ACHN (cell line): Measurements from ENCODE around the gene COX17.

Experiments used
- DNase-seq: peaks from one replicate; pipeline ENCODE4 v3.0.0-alpha.2; 2015
- in situ Hi-C: cut with HindIII; loops from 2 replicates; pipeline ENCODE4 v1.10.0; 2017; ENCODE audit warnings: low sequenced_read_pairs, low pct_ligation_motif_present, low pct_unique_long_range_greater_than_20kb

Gene COX17

DNA sequence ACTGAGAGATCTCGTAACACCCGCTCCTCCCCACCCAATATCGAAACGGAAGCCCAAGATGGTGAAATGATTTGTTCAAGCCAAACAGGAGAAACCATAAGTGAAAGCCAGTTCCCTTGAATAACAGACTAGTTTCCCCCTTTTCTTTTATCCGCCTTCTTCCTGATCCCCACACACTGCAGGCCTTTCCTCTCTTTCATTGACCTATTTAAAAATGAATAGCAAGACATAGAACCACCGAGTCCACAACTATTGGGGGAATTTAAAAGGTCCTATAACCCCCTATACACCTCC lies 382 bp upstream of the COX17 start:
- in situ Hi-C loops = no loop called here
- no peak for DNase-seq

DNA sequence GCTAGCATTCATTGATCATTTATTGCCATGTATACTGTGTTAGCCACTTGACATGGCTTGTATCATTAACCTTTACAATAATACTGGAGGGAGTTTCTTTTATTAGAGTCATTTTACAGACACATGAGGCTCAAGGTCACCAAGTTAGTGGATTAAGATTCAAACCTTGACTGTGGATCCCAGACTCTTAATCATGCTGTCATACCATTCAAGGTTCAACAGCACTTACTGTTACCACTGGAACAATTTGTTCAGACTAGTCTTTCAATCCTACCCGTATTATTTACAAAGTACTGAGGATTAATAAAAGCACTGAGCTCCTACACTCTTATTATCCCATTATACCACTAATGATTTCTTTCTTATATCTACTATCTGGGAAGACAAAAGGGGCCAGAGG lies 1.2 kb downstream of the COX17 start:
- in situ Hi-C loops = no loop called here
- DNase-seq = no peak

DNA sequence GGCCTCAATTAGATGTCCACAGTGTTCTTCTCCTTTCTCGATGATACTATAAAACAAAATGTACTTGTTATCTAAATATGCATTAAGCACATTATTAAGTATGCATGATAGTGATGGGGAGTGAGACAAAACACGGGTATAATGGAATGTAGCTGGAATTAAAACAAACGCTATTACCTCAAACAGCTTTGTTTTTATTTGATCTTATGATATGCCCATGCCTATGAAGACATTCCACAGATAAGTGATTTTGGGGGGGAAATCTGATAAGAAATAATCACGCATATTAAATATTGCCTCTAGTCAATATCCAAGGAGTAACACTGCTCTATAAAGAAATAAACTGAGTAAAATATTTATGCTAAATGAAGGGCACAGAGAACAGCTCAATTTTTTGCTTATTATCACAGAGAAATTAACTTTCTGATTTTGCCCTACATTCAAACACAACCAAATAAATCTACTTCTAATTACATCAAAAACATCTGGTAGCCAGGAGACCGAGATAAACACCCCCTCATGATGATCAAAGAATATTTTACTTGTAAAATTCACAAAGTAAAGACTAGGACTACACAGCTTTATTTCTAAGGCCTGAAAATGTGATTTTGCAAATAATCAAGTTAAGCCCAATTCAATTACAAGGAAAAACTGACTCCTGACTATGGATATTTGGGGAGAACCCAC lies 1.9 kb downstream of the COX17 start:
- DNase-seq = no peak
- in situ Hi-C loops = no loop called here

DNA sequence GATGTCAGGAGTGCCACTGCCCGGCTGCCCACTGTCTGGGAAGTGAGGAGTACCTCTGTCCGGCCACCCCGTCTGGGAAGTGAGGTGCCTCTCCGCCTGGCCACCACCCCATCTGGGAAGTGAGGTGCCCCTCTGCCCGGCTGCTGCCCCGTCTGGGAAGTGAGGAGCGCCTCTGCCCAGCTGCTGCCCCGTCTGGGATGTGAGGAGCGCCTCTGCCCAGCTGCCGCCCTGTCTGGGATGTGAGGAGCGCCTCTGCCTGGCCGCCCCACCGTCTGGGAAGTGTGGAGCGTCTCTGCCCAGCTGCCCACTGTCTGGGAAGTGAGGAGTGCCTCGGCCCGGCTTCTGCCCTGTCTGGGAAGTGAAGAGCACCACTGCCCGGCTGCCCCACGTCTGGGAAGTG lies 3.3 kb downstream of the COX17 start:
- no peak for DNase-seq

DNA sequence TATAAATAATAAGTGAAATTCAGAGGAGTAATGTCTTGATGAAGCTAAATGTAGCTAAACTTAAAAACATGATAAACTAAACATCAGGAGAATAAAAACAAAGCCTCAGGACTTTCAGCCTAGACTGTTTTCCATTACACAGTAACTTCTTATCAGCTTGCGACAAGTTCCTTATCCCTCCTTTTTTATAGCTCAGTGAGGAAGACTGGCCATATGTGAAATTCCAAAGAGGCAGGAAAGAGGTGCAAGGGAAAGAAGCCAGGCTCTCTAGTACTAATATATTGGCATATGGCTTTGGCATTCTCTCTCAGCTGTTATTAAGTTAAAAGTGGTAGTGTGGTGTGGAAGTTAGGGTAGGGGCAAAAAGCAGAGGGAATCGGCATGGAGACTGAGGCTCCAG lies 4.4 kb downstream of the COX17 start:
- no peak for DNase-seq
- in situ Hi-C loops = no loop called here

More for the DNA sequence above, 3.3 kb downstream of the COX17 start:
- in situ Hi-C loops = no loop called here

DNA sequence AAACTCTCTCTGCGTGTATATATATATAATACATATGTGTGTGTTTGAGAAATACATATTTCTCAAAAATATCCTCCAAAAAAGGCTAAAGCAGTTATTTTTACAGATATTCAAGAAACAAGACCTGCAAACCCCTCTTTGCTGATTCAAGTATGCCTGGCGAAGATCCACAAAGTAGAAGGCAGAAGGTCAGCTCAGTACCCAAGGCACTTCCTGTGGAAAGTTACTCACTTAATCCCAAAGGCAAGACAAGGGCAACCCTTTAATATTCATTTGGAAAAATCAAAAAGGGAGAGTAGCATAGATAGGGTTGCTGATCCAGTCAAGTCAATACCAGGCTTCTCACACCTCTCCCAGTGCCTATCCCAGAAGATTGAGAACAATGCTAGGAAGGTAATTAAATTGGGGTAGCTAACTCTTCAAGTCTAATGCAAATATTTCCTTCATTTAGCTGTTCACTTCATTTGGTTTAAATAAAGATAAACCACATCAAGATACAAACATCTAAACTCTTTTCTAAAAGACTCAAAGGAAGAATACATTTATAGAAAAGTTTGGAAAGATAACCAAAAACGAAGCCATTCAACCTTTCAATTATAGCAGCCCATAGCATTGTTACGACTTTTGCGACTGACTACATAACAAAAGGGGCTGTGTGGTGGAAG lies 7.2 kb downstream of the COX17 start:
- DNase-seq = no peak
- in situ Hi-C loops = no loop called here

DNA sequence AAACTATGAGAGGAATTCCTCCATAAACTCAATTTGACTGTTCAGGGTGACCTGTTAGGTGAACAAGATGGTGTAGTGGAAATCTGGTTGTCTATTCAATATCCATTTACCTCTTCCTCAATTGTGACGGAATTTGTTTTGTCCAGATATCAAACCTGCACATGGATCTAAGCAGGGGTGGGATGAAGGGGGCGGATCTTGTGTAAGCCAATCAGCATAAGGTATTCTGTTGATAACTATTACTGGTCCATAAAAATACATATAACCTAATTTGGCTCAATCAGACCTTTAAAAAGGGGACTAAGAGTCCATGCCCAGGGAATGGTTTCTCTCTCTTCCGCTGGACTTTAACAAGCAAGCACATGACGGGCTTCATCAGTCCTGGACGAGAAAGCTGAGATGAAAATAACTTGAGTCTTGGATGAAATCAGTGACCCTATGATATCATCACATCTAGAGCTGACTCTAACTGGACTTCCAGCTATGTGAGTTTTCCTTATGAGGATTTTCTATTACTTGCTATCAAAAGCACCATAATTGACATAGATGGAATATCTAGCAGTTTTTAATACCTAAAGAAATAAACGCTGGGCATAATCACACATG lies 11.1 kb downstream of the COX17 start:
- DNase-seq = no peak
- in situ Hi-C loops = no loop called here

DNA sequence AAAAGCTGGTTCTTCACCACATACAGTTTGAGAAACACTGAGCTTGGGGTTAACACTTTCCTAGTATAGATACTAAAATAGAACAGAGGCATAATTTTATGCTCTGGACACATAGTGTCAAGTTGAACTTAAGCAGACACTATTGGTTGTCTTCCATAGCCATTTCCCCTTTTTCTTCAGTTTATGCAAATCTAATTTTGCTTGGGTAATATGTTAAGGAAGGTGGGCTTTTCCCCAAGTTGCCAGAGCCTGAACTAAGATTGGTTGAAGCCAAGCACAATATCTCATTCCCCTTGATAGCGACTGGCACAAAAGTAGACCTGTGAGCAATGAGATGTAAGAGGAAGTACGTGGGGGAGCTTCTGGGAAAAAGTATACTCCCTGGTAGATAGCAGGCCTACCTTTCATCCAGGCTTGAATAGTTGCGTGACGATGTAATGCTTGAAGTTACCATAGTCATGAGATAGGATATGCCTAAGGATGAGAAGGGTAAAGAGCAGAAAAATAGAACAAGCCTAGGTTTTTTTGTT lies 12.3 kb downstream of the COX17 start:
- in situ Hi-C loops = no loop called here
- no peak for DNase-seq

DNA sequence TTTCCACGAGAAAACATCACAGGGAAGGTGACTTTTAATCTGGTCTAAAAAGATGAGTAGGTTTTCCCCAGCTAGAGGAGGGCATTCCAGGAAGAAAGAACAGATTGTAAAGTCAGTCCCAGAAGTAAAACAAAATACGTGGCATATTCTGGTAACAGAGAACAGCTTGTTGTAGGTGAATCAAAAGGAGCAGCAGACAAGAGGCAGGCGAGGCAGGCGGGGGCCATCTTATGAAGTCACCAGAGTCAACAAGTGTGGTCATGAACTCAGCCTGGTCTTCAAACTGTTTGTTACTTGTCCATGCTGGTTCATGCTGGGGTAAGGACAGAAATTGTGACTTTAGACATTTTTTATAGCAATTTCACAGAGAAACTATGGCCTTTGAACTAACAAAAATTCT lies 12.8 kb downstream of the COX17 start:
- in situ Hi-C loops = no loop called here

DNA sequence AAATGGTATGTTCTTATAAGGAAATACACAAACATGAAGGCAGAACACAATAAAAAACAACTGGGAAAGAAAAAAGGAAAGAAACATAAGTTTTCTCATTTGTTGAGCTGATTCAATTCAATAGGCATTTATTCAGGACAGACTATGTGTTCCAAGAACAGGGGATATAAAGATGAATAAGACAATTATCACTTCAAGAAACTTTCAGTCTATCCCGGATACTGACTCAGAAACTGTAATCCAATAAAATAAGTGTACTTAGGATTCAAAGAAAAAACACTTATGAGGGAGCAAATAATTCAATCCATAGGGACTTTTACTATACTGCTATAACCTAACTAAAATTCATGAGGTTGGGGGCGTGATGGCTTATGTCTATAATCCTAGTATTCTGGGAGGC lies 13.3 kb downstream of the COX17 start:
- in situ Hi-C loops = no loop called here
- DNase-seq = no peak

More for the DNA sequence above, 12.8 kb downstream of the COX17 start:
- DNase-seq = no peak

DNA sequence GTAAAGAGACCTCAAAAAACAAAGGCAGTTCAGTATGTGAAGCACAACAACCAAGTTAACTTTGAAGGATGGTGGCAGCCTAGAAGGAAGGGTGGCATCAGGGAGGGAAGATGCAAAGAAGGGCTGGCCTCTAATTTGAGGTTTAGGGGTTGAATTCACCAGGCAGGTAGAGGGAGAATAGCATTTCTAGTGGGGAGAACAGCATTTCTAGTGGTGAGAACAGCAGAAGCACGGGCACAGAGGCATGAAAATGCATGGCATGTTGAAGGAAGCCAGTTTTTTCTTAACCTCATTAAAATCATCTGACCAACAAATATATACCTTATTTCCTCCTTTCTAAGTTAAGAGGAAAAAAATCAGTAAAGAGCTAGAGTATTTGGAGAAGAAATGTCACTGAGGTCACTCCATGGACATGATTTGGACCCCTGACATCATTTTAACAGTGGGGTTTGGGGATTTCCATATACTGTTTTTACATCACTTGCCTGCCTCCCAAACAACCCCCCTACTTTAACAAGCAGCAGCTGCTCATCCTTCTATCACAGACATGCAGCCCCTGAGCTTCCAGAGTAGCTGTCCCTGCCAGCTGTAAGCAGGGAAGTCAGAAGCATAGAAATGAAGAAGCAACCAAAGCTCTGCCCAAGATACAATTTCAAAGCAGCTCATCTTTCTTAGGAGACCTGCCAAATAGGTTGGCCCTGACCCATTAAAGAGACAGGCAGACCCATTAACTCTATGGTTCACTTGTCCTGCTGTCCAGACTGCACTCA lies 14.4 kb downstream of the COX17 start:
- in situ Hi-C loops = no loop called here
- DNase-seq = no peak

DNA sequence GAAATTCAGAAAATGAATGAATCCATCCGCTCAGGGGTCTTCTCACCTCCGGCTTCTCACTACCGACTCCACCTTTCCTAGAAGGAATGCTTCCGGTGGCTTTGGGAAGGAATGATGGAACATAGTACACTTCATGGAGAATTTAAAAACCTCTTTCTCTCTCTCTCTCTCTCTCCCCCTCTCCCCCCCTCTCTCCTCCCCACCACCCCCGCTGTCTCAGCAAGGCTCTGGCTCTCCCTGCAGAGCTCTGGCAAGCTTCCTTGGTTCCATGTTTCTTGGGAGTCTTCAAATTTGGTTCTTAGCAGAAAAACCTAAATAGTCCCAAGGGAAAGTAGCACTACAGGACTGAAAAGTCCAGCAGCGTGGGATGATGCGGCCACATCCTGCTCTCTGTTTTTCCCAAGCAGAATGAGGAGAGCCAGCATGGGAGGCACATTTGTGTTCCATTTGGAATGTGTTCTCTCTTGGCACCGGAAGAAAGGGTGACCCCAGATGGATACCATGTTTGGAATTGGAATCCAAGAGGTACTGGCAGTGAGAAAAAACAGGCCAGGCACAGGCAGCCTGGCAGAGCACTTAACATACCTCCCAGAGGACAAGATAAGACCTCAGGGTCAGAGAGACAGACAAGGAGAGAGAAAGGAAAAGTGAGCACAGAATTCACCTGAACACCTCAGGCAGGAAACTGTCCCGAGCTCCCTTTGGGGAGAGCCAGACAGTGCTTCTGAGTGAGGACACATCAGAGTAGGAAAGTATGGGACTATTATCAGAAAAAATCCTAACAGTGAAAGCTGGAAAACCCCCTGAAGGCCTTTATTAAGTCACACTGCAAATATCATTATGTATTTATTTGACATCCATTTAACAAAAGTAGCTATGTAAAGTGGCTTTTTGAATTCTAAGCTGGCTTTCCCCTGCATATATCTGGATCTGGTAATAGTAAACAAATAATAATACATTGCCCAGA lies 16.4 kb downstream of the COX17 start, which contains the start of gene POPDC2:
TSS of gene POPDC2 (minus strand) at position 116 of the 967 bp plus-strand sequence. CDS start 166 bp downstream, outside the sequence.
- in situ Hi-C loops = no loop called here
- no peak for DNase-seq

DNA sequence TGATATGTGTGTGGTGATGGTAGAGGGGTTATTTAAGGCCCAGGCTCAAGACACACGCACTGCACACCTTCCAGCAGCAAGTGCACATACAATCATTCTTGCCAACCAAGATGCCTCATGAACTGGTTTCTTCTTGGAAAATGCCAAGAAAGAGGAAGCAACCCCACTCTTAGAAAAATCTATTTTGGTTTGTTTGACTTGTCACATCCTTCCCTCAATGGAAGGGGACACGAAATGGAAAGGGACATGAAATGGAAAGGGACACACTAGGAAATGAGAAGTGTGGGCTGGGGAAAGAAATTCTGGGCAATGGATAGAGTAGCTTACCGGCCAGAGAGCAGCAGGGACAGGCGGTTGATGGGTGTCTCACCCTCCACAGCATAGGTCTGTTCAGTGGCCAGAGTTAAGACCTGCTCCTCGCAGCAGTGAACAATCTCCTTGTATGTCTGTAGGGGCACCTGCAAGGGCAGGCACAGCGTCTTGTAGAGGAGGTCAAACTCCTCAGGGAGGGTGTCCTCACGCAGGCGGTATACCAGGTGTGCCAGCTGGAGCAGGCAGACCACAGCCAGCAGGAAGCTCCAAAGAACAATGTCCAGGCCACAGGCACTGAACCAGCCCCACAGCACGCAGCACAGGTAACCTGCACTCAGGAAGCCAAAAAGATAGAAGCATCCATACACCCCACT lies 17.5 kb downstream of the COX17 start:
- DNase-seq = no peak
- in situ Hi-C loops = no loop called here

DNA sequence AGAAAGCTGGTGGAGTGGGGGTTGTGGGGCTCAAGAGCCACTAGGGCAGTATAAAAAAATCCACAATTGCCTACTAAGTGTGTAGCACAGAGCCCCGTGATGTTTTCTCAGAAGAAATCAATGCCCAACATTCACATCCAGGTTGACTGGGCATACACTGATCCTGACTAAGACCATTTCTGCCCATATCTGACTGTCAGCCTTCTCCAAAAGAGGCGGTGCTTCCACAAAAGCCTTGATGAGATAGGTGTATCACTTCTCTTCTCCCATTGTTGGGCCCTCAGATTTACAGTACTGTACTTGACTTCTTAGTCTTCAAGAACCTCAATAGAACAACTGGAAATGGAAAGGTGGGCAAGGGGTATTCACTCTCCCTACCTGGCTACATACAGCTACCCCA lies 18.2 kb downstream of the COX17 start:
- DNase-seq = no peak
- in situ Hi-C loops = no loop called here

DNA sequence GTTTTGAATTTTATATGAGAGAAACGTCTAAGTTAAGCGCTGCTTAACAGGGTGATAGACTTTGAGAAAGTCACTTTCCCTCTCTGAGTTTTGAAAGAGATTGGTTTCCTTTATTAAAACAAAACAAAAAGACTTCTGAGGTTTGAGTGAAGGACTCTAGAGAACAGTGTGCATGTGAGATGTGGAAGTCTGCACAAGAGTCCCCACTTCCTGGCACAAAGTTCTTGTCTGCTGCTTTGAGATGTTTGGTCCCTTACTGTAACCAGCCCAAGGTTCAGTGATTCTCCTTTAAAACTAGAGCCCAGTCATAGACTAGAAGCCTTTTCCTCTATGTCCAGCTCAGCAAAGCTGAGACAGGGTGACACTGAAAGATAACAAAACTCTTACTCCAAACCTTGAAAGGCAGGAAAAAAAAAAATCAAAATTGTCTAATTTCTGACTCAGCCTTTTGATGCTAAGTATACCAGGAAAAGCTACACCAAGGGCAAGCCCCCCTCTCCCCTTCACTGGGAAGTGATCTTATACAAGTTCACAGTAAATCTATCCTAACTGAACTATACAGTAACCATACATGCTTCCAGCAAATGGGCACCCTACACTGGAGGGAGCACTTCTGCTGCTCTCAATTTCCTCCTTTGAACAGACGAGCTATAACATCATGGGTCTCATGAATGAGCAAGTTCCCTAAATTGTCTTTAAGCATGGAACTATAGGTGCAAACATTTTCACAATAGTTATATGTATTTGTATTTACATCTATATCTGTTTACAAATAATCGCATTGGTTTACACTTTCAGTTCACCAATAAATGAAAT lies 19.1 kb downstream of the COX17 start:
- no peak for DNase-seq
- in situ Hi-C loops = no loop called here

DNA sequence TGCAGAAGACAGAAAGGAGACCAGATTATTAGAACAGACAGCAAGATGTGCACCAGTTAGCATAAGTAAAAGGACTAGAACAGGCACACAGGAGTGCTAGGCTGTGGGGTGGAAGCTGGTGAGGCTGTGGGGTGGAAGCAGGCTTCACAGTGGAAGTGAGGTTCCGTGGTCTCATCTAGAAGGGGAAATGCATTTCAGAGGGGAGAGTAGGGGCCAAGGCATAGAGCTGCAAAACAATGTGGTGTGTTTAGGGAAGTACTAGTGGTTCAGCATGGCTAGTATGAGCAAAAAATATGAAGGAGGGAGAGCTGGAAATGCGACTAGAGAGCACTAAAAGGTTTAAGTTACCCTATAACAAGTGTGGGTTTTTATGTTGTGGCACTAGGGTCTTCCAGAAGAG lies 23.3 kb downstream of the COX17 start:
- in situ Hi-C loops = no loop called here
- DNase-seq = no peak
